HG03280 (cell line): ENCODE measurements around the gene CDC42BPG.
"Not testable (repeated sequence)": the region's sequence is repeated elsewhere in the genome, so short reads cannot be mapped to it uniquely, and the experiment has no call there.

Source experiments
- ATAC-seq: cut with Tn5 transposase; IDR thresholded peaks from one replicate; pipeline ENCODE4 v1.9.1; 2021; ENCODE audit warnings: mild to moderate bottlenecking, moderate library complexity; ENCODE audit not compliant: unreplicated experiment

The CDC42BPG gene

DNA sequence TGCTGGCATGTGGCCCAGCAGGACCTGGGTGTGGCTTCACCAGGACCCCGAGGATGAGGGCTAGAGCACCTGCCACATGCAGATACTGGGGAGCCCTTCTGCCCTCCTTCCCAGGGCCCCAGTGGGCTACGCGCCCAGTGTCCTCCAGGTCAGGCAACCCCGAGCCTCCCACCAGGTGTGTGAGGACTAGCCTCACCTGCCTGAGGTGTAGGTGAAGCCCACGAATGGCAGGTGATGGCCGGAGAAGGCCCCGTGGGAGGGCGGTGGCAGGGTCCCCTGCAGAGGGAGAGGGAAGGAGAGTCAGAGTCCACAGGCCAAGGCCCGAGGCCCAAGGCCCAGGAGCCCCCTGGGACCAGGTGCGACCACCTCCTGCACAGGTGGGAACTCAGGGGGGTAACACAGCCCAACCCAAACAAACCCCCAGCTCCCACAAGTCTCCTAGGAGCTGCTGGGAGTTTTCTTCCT, 6.5 kb downstream of the CDC42BPG start:
- ATAC-seq = no peak

- no peak for ATAC-seq
Measured at GRCh38 chr11:64836448-64837072, 7.9 kb downstream of the CDC42BPG start.

DNA sequence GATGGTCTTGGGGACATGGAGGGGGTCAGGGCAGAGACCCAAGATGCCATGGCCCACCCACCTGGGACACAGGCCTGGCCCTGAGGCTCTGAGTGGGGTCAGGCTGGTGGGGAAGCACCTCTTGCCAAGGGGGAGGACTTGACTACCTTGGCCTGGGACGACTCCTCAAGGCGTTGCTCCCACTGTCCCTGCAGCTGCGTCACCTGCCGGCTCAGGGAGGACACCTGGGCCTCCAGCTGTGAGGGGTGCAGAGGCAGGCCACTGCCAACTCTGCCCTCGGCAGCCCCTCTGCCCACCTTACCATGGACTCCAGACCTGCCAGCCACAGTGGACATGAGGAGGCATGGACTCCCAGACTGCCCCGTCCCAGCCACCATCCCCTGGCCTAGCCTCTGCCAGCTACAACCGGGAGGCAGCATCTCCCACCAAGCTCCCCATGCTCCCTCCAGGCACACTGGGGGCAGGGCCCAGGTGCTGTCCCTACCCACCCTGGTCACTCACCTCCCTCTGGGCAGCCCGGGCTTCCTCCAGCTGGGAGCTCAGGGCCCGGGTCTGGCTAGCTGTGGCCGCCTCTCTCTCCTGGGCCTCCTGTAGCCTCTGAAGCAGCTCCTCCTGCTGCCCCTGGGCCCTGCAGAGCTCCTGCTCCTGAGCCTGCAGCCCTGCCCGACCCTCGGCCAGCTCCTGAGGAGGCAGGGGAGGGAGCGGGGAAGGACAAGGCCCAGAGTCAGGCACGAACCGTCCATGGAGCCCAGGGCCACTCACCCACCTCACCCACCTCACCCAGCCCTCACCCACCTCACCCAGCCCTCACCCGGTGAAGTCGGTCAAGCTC, 8.6 kb downstream of the CDC42BPG start:
- no peak for ATAC-seq

DNA sequence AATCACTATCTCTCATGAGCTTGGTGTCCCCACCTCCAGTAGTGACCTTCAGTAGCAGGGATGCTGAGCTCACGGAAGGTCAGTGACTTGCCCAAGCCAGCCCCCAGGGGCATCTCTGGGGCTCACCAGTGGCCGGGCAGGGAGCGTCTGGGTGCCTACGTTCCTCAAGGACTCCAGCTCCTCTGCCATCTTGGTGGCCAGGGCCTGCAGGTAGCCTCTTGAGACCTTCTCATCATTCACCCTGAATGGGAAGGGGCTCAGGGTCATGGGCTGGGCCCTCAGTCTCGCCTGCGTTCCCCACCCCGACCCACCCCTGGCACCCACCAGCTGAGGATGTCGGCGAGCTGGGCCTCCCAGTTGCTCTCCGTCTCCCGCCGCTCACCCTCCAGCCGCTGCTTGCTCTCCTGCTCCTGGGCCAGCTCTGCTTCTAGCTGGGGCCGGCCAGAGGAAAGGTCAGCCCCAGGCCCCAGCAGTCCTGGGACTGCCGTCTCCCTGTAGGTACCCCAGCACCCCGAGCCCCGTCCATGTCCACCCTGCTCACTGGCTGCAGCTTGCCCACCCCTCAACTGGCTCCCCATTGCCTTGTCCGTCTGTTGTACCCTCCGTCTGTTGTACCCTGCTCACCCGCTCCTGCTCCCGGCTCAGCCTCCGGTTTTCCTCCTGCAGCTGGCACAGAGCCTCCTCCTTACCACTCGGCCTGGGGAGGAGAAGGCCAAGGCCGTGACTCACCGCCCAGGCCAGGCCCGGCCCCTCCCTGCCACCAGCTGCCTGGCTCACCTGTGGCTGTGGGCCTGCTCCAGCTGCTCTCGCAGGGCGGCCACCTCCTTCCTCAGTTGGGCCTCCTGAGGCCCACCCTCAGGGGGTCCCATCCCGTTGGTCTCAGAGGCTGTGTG, 9.5 kb downstream of the CDC42BPG start:
- no peak for ATAC-seq

GRCh38 chr11:64834031-64834722, 10.3 kb downstream of the CDC42BPG start:
- no peak for ATAC-seq

- no peak for ATAC-seq
Measured at GRCh38 chr11:64833509-64833908, 10.9 kb downstream of the CDC42BPG start.

GRCh38 chr11:64833198-64833502, 11.3 kb downstream of the CDC42BPG start:
- no peak for ATAC-seq

DNA sequence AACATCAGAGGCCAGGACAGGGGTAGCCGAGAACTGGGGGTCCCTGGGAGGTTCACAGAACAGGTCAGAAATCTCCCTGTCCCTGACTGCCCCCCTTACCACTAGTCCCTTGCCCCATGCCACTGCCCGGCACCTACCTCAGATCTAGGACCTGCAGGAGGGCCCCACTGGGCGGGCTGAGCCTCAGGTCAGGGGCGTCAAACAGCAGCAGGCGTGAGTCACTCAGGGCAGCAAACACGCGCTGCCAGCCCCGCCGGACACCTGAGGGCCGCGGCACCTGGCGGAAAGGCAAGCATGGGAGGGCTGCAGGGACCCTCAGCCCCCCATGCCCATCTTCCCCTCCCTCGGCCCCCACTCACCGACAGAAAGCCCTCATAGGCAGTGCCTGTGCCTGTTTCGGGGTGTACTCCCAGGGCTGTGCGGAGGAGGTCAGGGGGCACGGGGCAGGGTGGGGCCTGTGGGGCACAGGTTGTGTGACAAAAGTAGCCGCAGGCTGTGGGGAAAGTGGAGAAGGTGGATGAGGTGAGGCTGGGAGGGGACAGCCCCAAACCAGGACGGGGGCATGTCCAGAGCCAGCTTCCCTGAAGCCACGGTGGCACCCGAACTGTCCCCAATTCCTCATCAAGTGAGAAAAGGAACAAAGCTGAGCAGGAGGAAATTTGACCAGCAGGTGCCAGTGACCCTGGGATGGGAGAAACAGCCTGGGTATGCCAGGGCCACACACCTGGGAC, 11.8 kb downstream of the CDC42BPG start:
- ATAC-seq = no peak

- no peak for ATAC-seq
Measured at GRCh38 chr11:64831411-64831891, 13.0 kb downstream of the CDC42BPG start.

DNA sequence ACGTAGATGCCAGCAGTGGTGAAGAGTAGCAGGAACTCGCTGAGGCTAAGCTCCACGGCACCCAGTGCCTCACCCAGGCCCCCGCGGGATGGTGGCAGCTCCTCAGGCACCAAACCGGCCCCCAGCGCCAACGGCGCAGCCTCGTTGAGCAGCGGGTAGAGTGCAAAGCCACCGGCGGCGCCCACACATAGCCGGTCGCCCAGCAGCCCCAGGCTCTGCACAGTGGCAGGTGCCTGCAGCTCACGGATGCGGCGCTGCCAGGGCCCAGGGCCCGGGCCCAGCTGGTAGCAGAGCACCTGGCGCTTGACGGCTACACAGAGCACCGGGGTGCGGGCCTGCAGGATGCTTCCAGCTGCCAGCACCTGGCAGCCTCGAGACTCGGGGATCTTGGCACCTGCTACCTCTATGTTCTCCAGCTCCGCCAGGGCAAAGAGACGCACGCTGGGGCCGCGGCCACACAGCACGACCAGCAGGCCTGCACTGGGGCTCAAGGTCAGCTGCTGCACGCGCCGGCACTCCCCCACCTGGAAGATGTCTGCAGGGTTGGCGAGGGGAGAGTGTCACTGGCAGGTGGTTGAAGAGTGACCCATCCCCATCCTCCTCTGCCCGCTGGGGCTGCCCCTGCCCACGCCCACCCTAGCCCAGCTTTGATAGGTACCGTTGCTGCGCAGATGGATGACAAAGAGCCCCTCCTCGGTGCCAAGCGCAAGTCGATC, 14.8 kb downstream of the CDC42BPG start:
- ATAC-seq = no peak

DNA sequence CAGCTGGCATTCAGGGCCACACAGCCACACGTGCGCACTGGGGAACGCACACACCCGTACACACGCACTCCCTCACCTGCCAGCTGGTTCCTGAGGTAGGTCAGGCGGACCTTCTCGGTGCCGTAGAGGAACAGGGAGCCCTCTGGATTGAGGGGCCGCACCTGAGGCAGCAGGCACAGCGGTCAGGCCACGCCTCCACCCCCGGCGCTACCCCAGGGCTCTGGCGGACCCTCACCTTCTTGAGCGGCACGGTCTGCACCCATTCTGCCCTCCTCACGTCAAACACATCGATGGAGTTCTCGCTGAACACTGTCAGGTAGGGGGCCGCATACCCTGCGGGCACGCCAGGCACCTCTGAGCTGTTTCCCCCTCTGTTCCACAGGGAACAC, 17.0 kb downstream of the CDC42BPG start:
- no peak for ATAC-seq

DNA sequence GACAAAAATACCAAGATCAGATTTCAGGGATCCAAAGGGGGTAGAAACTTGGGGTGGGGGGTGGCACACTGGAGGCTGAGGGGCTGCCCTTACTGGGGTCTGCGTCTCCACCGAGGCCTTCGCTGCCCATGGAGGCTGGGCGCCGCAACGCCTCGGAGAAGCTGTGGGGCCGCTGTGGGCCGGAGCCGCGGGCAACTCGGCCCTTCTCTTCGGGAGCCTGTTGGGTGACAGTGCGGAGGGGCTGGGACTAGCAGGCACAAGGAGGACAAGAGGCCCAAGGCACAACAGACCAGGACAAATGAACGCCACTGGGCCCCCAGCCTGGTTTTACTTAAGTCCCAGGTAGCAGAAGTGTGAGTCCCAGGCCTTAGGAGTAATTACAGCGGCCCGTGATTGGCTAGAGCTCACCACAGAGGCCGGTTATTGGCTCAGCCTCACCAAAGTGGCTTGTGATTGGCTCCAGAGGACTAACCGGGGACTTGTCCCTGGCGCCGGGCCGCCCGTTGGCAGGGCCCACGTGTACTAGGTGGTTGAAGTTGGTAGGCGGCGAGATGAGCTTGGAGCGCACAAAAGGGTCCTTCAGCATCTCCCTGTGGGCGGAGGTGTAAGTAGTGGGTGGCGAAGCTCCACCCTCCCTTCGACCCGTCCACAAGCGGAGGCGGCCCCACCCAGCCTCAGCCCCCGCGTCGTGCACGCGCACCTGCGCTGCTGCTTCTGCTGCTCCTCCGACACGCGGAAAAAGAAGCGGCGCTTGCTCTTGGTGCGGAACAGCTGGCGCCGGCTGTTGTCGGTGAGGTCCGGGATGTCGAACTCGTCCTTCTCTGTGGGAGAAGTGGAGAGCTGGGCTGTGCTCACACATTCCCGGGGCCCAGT, 17.6 kb downstream of the CDC42BPG start:
- ATAC-seq = no peak

- no peak for ATAC-seq
Measured at GRCh38 chr11:64826062-64826461, 18.4 kb downstream of the CDC42BPG start.

- no peak for ATAC-seq
Measured at GRCh38 chr11:64823568-64824119, 20.8 kb downstream of the CDC42BPG start.

DNA sequence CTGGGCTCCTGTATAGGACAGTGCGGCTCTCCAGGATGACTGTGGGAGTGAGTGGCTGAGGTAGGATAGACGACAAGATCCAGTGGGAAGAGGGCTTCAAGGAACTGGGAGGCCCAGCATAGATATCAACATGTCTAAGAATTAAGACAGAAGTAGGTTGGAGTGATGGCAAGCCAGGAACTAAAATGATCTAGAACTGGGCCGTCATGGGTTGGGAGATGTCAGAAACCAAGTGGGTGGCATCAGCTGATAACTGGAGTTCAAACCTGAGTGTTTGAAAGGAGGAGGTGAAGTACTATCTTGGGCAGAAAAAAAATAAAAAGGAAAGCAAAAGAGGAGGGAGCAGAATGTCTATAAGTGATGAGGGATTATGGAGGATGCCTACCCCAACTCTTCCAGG, 27.0 kb downstream of the CDC42BPG start:
- ATAC-seq = no peak

DNA sequence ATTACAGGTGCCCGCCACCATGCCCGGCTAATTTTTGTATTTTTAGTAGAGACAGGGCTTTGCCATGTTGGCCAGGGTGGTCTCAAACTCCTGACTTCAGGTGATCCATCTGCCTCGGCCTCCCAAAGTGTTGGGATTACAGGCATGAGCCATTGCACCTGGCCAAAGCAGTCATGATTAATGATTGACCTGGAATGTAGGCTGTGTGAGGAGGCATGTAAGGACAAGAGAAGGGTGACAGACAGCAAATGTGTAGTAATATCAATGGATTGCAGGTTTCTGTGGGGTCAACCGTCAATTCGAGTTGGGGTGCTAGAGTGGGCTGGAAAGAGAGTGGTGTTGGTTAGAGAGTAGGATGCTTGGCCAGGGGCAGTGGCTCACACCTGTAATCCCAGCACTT, 29.0 kb downstream of the CDC42BPG start:
- ATAC-seq = not testable (repeated sequence)

DNA sequence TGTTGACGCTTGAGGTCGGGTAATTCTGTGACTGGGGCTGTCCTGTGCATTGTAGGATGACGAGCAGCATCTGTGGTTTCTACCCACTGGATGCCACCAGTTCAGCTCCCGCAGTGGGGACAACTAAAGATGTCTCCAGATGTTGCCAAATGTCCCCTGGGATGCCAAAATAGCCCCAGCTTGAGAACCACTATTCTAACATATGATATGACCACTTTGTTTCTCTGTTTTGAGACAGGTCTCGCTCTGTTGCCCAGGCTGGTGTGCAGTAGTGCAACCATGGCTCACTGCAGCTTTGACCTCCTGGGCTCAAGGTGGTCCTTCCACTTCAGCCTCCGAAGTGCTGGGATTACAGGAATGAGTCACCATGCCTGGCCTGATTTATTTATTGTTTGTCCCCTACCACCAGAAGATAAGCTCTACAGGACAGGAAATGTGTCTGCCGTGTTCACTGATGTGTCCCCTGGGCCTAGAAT, 29.7 kb downstream of the CDC42BPG start:
- no peak for ATAC-seq

DNA sequence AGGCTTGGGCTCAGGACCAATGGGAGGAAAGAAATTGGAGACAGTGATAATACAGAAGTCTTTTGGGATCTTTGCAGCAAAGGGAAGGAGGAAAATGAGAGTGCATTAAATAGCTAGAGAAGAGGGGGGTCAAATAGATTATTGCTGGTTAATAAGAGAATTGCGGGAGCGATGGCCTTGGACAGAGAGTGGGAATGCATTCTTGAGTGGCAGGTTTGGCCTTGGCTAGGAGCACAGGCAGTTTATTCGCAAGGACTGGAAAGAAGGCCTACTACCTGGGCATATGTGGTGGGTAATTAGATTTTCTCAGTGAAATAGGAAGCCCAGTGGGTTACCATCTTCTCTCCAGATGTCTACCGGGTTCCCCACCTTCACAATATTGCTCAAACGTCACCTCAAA, 30.6 kb downstream of the CDC42BPG start:
- no peak for ATAC-seq
